Measurements from ENCODE around the gene MOK. TPM values are rescaled to one million over a fixed set of nuclear protein-coding genes. Genes with fewer than 3 reads are reported as not detected.
"Not testable (repeated sequence)": the region's sequence is repeated elsewhere in the genome, so short reads cannot be mapped to it uniquely, and the experiment has no call there.

The MOK gene
- polyA plus RNA-seq, 1 donor from 2014 or later, result 63.6 TPM

DNA sequence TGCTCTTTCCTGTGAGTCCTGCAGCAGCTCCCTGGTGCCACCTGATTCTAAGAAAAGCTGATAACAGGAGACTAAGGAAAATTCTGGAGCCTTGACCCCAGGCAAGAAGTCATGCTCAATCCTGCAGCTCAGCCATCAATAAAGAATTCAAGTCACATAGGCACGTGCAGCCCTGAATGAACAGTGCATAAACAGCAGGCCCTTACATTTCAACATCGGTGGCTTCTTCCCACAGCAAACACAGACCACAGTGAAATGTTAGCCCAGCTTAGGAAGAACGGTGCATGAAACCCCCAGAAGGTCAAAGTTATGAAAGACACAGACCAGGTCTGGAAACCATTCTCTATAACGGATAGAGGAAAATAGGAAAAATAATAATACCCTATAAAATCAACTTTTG, 47.2 kb upstream of the MOK start:
- Histone ChIP-seq H3K9ac (ENCODE audit: low read length) (no peak overlapping the region), H4K20me1 (ENCODE audit: insufficient read depth) (no peaks in the 10 kb centered on the region), H3F3A (ENCODE audit: insufficient read depth, low read length, poor library complexity, severe bottlenecking) (no peaks in the 10 kb centered on the region), H2AFZ (ENCODE audit: low read depth, low read length) (no peak overlapping the region), H3K79me2 (replicated peaks; ENCODE audit: insufficient read depth, low read length) (no peaks in the 10 kb centered on the region), H3K36me3 (ENCODE audit: insufficient read depth, low read length) (no peaks in the 10 kb centered on the region), H3K4me2 (ENCODE audit: low read length) (no peak overlapping the region), H3K27ac (ENCODE audit: low read length) (no peak overlapping the region), H3K27me3 (ENCODE audit: insufficient read depth, low read depth, low read length) (no peaks in the 10 kb centered on the region), H3K9me3 (ENCODE audit: low read length) (no peaks in the 10 kb centered on the region), H3K4me3 (ENCODE audit: low read length) (no peak overlapping the region), H3K9me2 (ENCODE audit: insufficient read depth, low read length) (no peaks in the 10 kb centered on the region)
- no peak for TF ChIP-seq POLR2AphosphoS5 (IDR thresholded peaks at IDR 0.05)
- no peak for TF ChIP-seq SMC3 (conservative IDR thresholded peaks at IDR 0.05; ENCODE audit: poor library complexity)
- no peak for TF ChIP-seq REST (IDR thresholded peaks at IDR 0.05; ENCODE audit: borderline replicate concordance)

DNA sequence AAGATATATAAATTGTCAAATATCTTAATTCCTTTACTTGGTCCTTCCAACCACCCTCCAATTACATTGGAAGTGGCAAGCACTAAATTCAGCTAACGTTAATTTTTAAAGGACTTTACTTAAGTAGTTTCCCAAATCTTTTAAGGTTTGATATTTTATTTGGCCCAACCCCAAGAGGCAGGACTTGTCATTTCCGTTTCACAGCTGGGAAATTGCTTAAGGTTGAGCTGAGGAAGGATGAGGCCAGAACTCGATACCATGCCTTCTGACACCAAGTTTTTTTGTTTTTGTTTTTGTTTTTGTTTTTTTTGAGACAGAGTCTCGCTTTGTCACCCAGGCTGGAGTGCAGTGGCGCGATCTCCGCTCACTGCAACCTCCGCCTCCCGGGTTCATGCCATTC, 46.6 kb upstream of the MOK start:
- H3K4me2 ChIP-seq (ENCODE audit: low read length); H3K79me2 ChIP-seq (replicated peaks; ENCODE audit: insufficient read depth, low read length); H3K9me3 ChIP-seq (ENCODE audit: low read length); H3K9me2 ChIP-seq (ENCODE audit: insufficient read depth, low read length); H2AFZ ChIP-seq (ENCODE audit: low read depth, low read length); H3K36me3 ChIP-seq (ENCODE audit: insufficient read depth, low read length); H4K20me1 ChIP-seq (ENCODE audit: insufficient read depth); H3K4me3 ChIP-seq (ENCODE audit: low read length); H3K9ac ChIP-seq (ENCODE audit: low read length); H3K27ac ChIP-seq (ENCODE audit: low read length); H3K27me3 ChIP-seq (ENCODE audit: insufficient read depth, low read depth, low read length); H3F3A ChIP-seq (ENCODE audit: insufficient read depth, low read length, poor library complexity, severe bottlenecking): not testable (repeated sequence)

DNA sequence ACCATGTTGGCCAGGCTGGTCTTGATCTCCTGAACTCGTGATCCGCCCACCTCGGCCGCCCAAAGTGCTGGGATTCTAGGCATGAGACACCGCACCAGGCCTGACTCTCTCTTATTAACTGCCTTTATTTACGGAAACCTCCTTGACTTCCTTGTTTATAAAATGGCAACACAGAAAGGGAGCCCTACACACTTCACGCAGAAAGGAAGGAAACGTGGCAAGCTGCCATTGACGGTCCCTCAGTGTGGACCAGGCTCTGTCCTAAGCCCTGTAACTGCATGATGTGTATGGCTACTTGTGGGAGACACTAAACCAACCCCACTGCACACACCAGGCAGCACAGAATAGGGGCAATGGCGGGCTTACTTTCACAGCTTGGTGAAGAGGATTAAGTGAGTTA, 46.1 kb upstream of the MOK start:
- Histone ChIP-seq H3K27ac (ENCODE audit: low read length) (no peak overlapping the region), H3K79me2 (replicated peaks; ENCODE audit: insufficient read depth, low read length) (no peaks in the 10 kb centered on the region), H2AFZ (ENCODE audit: low read depth, low read length) (no peak overlapping the region), H3K9me2 (ENCODE audit: insufficient read depth, low read length) (no peaks in the 10 kb centered on the region), H3K36me3 (ENCODE audit: insufficient read depth, low read length) (no peaks in the 10 kb centered on the region), H3K4me3 (ENCODE audit: low read length) (no peak overlapping the region), H3K9ac (ENCODE audit: low read length) (no peak overlapping the region), H3F3A (ENCODE audit: insufficient read depth, low read length, poor library complexity, severe bottlenecking) (no peaks in the 10 kb centered on the region), H3K9me3 (ENCODE audit: low read length) (no peaks in the 10 kb centered on the region), H4K20me1 (ENCODE audit: insufficient read depth) (no peaks in the 10 kb centered on the region), H3K27me3 (ENCODE audit: insufficient read depth, low read depth, low read length) (no peaks in the 10 kb centered on the region), H3K4me2 (ENCODE audit: low read length) (no peak overlapping the region)
- TF ChIP-seq TAF1 (IDR thresholded peaks at IDR 0.05; ENCODE audit: low read depth) (no peak), POLR2AphosphoS5 (IDR thresholded peaks at IDR 0.05) (no peak), RAD21 (conservative IDR thresholded peaks at IDR 0.05) (no peak), EZH2 (IDR thresholded peaks at IDR 0.05; ENCODE audit: borderline replicate concordance, insufficient read depth, low read length, poor library complexity, severe bottlenecking) (no peak), EP300 (conservative IDR thresholded peaks at IDR 0.05; ENCODE audit: poor library complexity, severe bottlenecking) (no peak), CTCF (IDR thresholded peaks at IDR 0.05; ENCODE audit: poor library complexity, severe bottlenecking) (no peak), MXI1 (conservative IDR thresholded peaks at IDR 0.05; ENCODE audit: poor library complexity, severe bottlenecking) (no peak), REST (IDR thresholded peaks at IDR 0.05; ENCODE audit: borderline replicate concordance) (no peak), SMC3 (conservative IDR thresholded peaks at IDR 0.05; ENCODE audit: poor library complexity) (no peak)

All from neural cell (in vitro differentiated cells).